Muscle of leg (tissue), 11 donors: Measurements from ENCODE around the gene COL27A1. TPM values are rescaled to one million over a fixed set of nuclear protein-coding genes. Genes with fewer than 3 reads are reported as not detected.
A peak's percentile ranks its signal among the peaks of the same experiment; 100 is the strongest.

Experiments used
- DNase-seq: peaks from one replicate; pipeline ENCODE4 v3.0.0; 2013
- H3K27ac ChIP-seq: one replicate; pipeline ENCODE4 v1.5.1; 2013; ENCODE audit warnings: mild to moderate bottlenecking, low read length, control low read depth
- H3K27me3 ChIP-seq: one replicate; pipeline ENCODE4 v1.6.1; 2013; ENCODE audit warnings: low read length; ENCODE audit not compliant: control insufficient read depth, insufficient read depth
- H3K36me3 ChIP-seq: one replicate; pipeline ENCODE4 v1.6.1; 2013; ENCODE audit warnings: low read length; ENCODE audit not compliant: control insufficient read depth, insufficient read depth
- H3K4me1 ChIP-seq: one replicate; pipeline ENCODE4 v1.6.1; 2013; ENCODE audit warnings: low read length; ENCODE audit not compliant: control insufficient read depth, insufficient read depth
- H3K4me3 ChIP-seq: one replicate; pipeline ENCODE4 v1.5.1; 2013; ENCODE audit warnings: low read length, control low read depth
- H3K9me3 ChIP-seq: replicated peaks from 2 replicates; pipeline ENCODE4 v1.6.1; 2013; ENCODE audit warnings: low read depth, low read length; ENCODE audit not compliant: control insufficient read depth
- WGBS: methylation state at CpG from one replicate; pipeline ENCODE4 v1.1.5; 2013; ENCODE audit warnings: missing lambda C conversion rate; ENCODE audit not compliant: insufficient coverage; 5-methylcytosine and 5-hydroxymethylcytosine counted together
- polyA plus RNA-seq, 8 donors: library from polyadenylated mRNA; unstranded; fragments of 120-200 nt; gene quantifications; one replicate each; pipeline versions ENCODE4 v1.2.1 to v1.2.3, GENCODE V29; 2013; ENCODE audit warnings: inconsistent platforms in 1 of 8, low replicate concordance in 1 of 8; ENCODE audit not compliant: insufficient read length in 8 of 8, insufficient read depth in 1 of 8
- total RNA-seq: library from RNA; stranded (reverse); fragments of 120-200 nt; gene quantifications from one replicate; pipeline ENCODE4 v1.2.4, GENCODE V29; 2013

COL27A1 gene
- total and polyA plus RNA-seq, 9 donors: 22.1 to 41.3 (median 33.9) TPM

DNA sequence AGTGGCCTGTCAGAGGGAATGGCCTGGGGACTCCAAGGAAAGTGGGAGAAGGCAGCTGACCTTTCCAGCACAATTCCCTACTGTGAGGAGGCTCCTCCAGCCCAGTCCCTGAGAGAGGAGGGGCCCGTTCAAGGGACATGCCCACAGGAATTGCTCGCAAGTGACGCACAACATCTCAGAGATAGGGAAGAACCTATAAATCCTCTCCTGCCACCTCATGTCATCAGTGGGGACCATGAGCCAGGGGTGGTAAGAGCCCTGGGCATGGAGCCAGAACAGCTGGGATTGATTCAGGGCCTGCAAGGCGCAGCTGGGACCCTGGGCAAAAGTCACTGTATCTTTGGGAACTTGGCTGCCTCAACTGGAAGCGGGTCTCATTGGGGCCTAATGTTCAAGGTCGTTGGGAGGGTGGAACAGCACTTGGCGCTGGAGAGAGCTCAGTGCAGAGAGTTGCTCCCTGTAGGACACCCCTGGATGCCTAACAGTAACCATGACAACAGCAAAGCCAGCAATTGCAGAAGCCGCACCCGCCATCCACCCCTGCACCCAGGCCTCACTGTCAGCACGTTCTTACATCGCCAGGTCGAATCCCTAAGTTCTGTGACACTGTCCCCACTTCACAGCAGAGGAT lies 126.3 kb downstream of the COL27A1 start:
- peaks cover 24% of the 10 kb centered on the region for H3K36me3 ChIP-seq
- WGBS: 29% methylated on average over 10 of the region's 12 CpGs
- H3K4me1 ChIP-seq: peaks cover 71% of the 10 kb centered on the region
- no peaks in the 10 kb centered on the region for H3K27me3 ChIP-seq
- H3K27ac ChIP-seq: peak overlapping the region; percentile 90
- H3K4me3 ChIP-seq: no peak overlapping the region
- H3K9me3 ChIP-seq: no peaks in the 10 kb centered on the region
- peak; percentile 95 for DNase-seq

DNA sequence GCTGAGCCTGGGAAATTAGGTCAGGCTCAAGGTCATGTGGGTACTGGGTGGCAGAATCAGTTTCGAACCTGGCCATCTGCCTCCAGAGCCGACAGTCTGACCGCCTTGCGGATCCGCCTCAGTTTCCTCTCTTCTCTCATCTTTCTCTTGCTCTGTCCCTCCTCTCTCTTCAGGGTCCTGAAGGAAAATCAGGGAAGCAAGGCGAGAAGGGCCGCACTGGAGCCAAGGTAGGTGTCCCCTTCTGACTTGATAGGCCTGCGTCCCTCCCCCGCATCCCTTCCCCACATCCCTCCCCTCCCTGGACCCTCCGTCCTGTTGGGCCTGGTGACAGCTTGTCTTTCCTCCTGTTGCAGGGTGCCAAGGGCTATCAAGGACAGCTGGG lies 126.8 kb downstream of the COL27A1 start:
- Histone ChIP-seq H3K4me3 (no peak overlapping the region), H3K27ac (peak overlapping the region; percentile 90), H3K27me3 (no peaks in the 10 kb centered on the region), H3K4me1 (peaks cover 69% of the 10 kb centered on the region), H3K36me3 (peaks cover 24% of the 10 kb centered on the region), H3K9me3 (no peaks in the 10 kb centered on the region)
- no peak for DNase-seq
- WGBS: 58% methylated on average over 2 of the region's 10 CpGs

DNA sequence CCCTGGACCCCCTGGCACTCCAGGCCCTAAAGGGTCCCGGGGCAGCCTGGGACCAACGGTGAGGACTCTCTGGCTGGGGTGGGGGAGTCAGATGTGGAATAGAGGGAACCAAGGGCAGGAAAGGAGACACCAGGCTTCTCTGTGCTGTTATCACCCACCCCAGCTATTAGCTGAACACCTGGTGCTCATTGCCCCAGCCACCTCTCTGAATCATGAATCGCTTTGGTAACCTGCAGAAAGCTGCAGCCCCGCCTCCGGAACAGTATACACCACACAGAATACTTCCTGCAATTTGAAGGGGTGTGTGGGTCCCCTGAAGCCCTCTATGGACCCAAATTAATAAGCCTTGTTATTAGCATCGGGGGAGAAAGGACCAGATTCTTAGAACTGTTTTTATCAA lies 127.2 kb downstream of the COL27A1 start:
- Histone ChIP-seq H3K9me3 (no peaks in the 10 kb centered on the region), H3K27ac (peak overlapping the region; percentile 15), H3K27me3 (no peaks in the 10 kb centered on the region), H3K4me3 (no peak overlapping the region), H3K36me3 (peaks cover 25% of the 10 kb centered on the region), H3K4me1 (peaks cover 69% of the 10 kb centered on the region)
- no CpG with 5 or more reads among the region's 6 CpGs for WGBS
- no peak for DNase-seq

DNA sequence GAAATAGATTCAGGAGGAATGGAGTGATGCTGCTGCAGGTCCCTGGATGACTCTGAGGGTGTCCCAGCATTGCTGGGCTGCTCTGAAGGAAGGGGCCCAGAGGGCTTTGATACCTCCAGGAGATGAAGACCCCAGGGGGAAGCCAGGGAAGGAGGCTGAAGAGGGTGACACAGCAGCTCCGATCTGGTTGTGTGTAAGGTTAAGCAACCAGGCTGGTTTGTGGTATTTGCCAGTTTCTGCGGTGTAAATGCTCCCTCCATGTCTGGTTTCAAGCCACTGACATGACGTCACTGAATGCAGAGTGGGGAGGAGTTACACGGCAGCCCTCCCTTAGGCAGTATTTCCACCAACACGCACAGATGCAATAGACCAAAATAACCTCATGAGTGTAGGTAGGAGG lies 127.6 kb downstream of the COL27A1 start:
- Histone ChIP-seq H3K4me3 (no peak overlapping the region), H3K4me1 (peaks cover 69% of the 10 kb centered on the region), H3K27me3 (no peaks in the 10 kb centered on the region), H3K27ac (peak overlapping the region; percentile 15), H3K9me3 (no peaks in the 10 kb centered on the region), H3K36me3 (peaks cover 28% of the 10 kb centered on the region)
- WGBS: 73% methylated on average over 1 of the region's 5 CpGs
- DNase-seq: peak; percentile 77

DNA sequence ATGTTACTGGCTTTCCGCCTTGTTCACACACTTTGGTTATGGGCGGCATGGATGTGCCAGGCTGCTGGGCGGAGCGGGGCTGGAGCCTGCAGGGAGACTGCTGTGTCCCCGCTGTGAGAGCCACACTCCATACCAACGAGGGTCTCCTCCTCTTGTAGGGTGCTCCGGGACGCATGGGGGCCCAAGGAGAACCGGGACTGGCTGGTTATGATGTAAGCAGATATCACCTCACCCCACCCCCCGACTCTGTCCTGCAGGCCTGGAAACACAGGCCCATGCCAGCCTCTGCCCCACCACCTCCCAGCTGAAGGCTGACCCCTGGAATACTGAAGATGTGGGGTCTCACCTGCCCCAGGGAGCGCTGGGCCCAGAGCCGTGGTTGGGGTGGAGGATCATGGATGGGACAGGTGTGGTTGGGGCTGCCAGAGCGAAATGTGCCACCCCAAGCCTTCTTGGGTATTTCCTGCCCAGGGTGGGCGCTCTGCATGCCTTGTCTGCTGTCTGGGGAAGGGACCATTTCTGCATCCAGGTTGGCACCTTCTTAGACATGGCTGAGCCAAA lies 128.3 kb downstream of the COL27A1 start:
- Histone ChIP-seq H3K27ac (no peak overlapping the region), H3K27me3 (no peaks in the 10 kb centered on the region), H3K4me1 (peaks cover 71% of the 10 kb centered on the region), H3K9me3 (no peaks in the 10 kb centered on the region), H3K4me3 (no peak overlapping the region), H3K36me3 (peaks cover 34% of the 10 kb centered on the region)
- WGBS: 85% methylated on average over 6 of the region's 14 CpGs
- peak; percentile 23 for DNase-seq

DNA sequence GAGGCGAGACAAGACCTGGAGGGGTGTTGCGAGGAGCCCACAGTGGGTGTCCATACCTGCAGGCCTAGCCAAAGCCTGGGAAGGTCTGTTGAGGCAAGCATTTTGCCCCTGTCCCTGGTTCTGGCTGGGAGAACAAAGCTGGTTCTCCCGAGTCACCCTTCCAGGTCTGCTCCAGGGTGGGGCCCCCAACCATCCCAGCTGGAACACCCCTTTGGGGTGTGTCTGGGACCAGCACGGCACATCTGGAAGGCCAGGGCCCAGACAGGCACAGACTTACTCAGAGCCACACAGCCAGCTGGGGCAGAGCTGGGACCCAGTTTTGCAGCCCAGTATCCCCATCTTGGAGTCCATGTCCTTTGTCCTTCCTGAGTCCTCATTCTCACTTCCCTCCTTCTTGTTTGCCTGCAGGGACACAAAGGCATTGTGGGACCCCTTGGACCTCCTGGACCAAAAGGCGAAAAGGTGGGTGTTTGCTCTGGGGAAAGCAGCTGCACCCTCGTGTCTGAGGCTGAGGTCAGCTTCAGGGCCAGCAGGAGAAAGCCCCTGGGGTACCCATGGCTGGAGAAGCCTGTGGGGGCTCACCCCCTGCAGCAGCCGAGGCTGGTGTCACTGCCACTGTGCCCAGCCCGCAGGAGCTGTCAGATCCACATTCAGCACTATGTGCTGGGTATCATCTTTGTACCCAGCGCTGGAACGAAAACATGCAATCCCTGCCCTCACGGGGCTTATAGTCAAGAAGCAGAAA lies 129.2 kb downstream of the COL27A1 start:
- WGBS: 84% methylated on average over 11 of the region's 11 CpGs
- Histone ChIP-seq H3K36me3 (peaks cover 33% of the 10 kb centered on the region), H3K27ac (no peak overlapping the region), H3K27me3 (no peaks in the 10 kb centered on the region), H3K9me3 (no peaks in the 10 kb centered on the region), H3K4me3 (no peak overlapping the region), H3K4me1 (peaks cover 65% of the 10 kb centered on the region)
- peak; percentile 13 for DNase-seq

DNA sequence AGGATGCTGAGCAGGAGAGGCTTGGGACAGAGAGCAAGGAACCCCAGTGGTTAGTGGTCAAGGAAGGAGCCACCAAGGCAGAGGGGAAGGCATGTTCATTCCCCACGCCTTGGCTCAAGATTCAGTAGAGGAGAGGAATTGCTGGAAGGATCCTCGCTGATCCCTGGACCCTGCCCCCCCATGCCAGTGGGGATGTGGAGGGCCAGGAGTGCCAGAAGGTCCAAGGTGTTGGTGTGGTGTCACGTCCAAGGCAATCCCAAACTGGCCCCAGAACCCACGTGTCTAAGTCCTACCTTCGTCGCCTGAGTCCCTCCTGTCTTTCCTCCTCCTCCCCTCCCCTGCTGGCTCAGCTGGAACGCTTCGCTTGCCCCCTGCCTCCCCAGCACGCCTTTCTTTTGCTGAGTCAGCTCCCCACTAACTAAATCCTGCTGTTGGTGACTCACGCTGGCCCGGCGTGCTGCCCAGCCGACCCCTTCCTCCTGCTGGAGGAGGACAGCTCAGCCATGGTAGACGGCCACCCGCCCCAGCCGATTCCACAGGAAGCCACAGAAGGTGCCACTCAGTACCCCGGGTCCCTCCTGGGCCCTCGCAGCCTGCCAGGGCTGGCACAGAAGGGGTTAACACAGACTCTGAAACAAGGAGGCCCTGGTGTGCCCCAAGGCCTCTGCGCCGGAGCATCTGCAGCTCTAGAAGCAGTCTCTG lies 130.0 kb downstream of the COL27A1 start:
- no peak overlapping the region for H3K27ac ChIP-seq
- peak; percentile 91 for DNase-seq
- 25% methylated on average over 18 of the region's 20 CpGs for WGBS

DNA sequence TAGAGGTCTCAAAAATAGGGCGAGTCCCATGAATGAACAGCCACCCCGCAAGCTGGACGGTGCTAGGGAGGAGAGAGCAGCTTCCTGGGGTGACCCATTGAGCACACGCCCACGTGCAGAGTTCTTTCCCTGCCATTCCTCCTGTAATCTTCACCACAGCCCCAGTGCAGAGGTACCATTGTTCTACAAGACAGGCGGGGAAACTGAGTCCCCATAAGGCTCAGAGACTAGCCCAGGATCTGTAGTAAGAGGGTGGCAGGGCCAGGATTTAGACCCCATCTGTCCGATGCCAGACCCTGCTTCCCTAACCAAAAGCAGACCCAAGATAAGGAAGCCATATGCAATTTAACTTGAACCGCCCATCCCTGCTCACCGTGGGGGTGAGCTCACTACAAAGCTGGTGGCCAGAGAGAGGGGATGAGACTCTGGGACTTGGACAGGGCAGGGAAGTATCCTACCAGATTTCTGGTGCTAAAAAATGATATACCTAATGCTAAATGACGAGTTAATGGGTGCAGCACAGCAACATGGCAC lies 130.9 kb downstream of the COL27A1 start:
- Histone ChIP-seq H3K4me1 (peaks cover 59% of the 10 kb centered on the region), H3K27me3 (peaks cover 3% of the 10 kb centered on the region), H3K27ac (no peak overlapping the region), H3K4me3 (no peak overlapping the region), H3K36me3 (peaks cover 40% of the 10 kb centered on the region), H3K9me3 (no peaks in the 10 kb centered on the region)
- DNase-seq: peak; percentile 7
- WGBS: 60% methylated on average over 1 of the region's 10 CpGs

More for the DNA sequence above, 130.0 kb downstream of the COL27A1 start:
- Histone ChIP-seq H3K4me3 (no peak overlapping the region), H3K27me3 (no peaks in the 10 kb centered on the region), H3K9me3 (no peaks in the 10 kb centered on the region), H3K36me3 (peaks cover 38% of the 10 kb centered on the region), H3K4me1 (peaks cover 62% of the 10 kb centered on the region)

DNA sequence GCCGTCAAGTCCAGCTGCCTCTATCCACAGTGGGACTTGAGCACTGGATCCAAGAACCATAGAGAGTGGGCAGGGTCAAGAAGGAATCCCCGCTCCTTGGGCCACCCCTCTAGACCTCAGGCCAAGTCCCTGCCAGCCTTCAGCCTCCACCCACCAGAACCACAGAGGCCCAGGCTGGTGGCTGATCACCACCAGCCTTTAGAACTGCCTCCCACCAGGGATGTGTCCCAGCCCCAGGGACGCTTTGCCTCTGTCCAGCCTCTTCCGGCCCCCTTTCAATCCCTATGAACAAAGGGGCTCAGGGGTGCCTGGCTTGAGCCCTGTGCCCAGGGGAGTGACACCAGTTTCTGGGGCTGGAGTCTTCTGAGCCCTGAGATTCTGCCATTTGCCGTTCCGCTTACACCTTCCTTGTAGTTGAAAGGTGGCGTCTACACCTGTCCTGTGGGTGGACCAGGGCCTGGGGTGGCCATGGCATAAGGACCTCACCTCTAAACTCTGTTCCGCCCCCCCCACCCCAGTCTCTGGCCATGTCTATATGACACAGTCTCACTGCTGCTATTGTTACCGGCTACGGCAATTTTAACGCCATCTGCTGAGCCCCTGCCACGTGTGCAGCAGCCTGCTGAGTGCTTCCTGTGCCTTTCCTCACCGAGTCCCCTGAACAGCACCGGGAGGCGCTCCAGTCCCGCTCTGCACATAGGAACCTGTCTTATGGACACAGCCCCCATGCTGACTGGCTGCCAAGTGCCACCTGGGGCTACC lies 131.8 kb downstream of the COL27A1 start:
- peak; percentile 48 for DNase-seq
- H3K4me1 ChIP-seq: peaks cover 50% of the 10 kb centered on the region
- H3K4me3 ChIP-seq: no peak overlapping the region
- WGBS: 76% methylated on average over 14 of the region's 16 CpGs
- H3K9me3 ChIP-seq: no peaks in the 10 kb centered on the region
- peak overlapping the region; percentile 7 for H3K27ac ChIP-seq
- peaks cover 3% of the 10 kb centered on the region for H3K27me3 ChIP-seq
- peaks cover 45% of the 10 kb centered on the region for H3K36me3 ChIP-seq
